ENCODE measurements around the gene CDKN2B-AS1.
"Not testable (repeated sequence)": the region's sequence is repeated elsewhere in the genome, so short reads cannot be mapped to it uniquely, and the experiment has no call there.

The CDKN2B-AS1 gene

DNA sequence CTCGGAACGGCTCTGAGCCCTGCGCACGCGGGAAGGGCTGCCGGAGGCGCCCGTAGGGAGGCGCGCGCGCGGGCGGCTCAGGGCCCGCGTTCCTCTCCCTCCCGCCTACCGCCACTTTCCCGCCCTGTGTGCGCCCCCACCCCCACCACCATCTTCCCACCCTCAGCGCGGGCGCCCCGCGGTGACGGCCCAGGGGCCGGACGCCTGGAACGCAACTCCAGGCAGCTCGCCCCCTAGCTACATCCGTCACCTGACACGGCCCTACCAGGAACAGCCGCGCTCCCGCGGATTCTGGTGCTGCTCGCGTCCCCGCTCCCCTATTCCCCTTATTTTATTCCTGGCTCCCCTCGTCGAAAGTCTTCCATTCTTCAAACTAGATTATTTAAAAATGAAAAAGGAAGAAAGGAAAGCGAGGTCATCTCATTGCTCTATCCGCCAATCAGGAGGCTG, at the start of gene CDKN2B-AS1:
CDKN2B-AS1 (plus strand) TSS at position 236 of the 450 bp plus-strand sequence.
- Histone ChIP-seq H3K9me3 (ENCODE audit: control insufficient read depth in 2 of 2, low read length in 2 of 2) (no peaks in the 10 kb centered on the region), H3K4me3 (ENCODE audit: low read length in 2 of 2) (peak within 1 kb of the TSS; percentile 89 to 90), H3K27ac (ENCODE audit: low read depth in 2 of 2, low read length in 2 of 2) (peak within 1 kb of the TSS; percentile 87 to 90), H3K27me3 (ENCODE audit: control insufficient read depth in 2 of 2, insufficient read depth in 2 of 2, low read length in 2 of 2) (peaks cover 12 to 17% of the 10 kb centered on the region in 2 donors), H3K36me3 (ENCODE audit: control insufficient read depth in 2 of 2, insufficient read depth in 2 of 2, low read length in 2 of 2) (no peaks in the 10 kb centered on the region), H3K4me1 (ENCODE audit: control insufficient read depth in 2 of 2, insufficient read depth in 2 of 2, low read length in 2 of 2) (peaks cover 13 to 15% of the 10 kb centered on the region in 2 donors), H3K9ac (ENCODE audit: low read depth in 1 of 2, low read length in 2 of 2) (peak within 1 kb of the TSS; percentile 75 to 86)

DNA sequence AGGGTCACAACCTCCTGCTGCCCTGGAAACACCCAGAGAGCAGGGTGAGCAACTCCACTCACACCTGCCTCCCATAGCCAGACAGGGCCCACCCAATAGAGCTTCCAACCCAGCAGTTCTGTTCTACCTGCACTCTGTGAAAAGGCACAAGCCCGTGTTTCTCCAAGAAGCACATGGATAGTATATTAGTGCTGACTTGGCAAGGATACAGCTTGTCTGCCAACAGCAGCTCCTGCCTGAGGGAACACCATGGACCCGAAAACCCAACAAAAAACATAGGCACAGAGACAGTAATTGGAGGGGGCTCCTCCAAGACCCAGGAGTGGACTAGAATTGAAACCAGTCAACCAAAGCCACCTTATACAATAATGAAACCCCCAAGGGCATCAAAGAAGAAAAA, 49.0 kb upstream of the CDKN2B-AS1 start:
- Histone ChIP-seq H3K36me3 (ENCODE audit: control insufficient read depth in 2 of 2, insufficient read depth in 2 of 2, low read length in 2 of 2) (no peaks in the 10 kb centered on the region), H3K9ac (ENCODE audit: low read depth in 1 of 2, low read length in 2 of 2) (no peak overlapping the region), H3K27me3 (ENCODE audit: control insufficient read depth in 2 of 2, insufficient read depth in 2 of 2, low read length in 2 of 2) (peaks cover 10% of the 10 kb centered on the region in 2 donors), H3K27ac (ENCODE audit: low read depth in 2 of 2, low read length in 2 of 2) (no peak overlapping the region), H3K9me3 (ENCODE audit: control insufficient read depth in 2 of 2, low read length in 2 of 2) (no peaks in the 10 kb centered on the region), H3K4me3 (ENCODE audit: low read length in 2 of 2) (no peak overlapping the region), H3K4me1 (ENCODE audit: control insufficient read depth in 2 of 2, insufficient read depth in 2 of 2, low read length in 2 of 2) (peaks cover 0 to 2% of the 10 kb centered on the region in 2 donors)

DNA sequence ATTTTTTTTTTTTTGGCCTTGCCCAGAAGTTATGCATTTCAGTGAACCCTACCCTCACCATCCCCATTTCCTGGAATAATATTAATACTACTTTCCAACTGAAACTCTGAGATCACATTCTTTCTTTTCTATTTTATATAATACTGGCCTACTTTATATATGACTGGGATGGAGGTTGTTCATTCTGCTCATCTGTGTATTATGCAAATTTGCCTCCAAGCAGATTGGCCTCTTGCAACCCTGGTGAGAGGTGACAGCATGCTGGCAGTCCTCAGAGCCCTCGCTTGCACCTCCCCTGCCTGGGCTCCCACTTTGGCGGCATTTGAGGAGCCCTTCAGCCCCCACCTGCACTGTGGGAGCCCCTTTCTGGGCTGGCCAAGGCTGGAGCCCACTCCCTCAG, 35.8 kb upstream of the CDKN2B-AS1 start:
- H3K4me1 ChIP-seq (ENCODE audit: control insufficient read depth in 2 of 2, insufficient read depth in 2 of 2, low read length in 2 of 2): no peaks in the 10 kb centered on the region
- H3K27ac ChIP-seq (ENCODE audit: low read depth in 2 of 2, low read length in 2 of 2): no peak overlapping the region
- H3K4me3 ChIP-seq (ENCODE audit: low read length in 2 of 2): no peak overlapping the region
- H3K36me3 ChIP-seq (ENCODE audit: control insufficient read depth in 2 of 2, insufficient read depth in 2 of 2, low read length in 2 of 2): no peaks in the 10 kb centered on the region
- peaks cover 9 to 10% of the 10 kb centered on the region in 2 donors for H3K27me3 ChIP-seq (ENCODE audit: control insufficient read depth in 2 of 2, insufficient read depth in 2 of 2, low read length in 2 of 2)
- no peaks in the 10 kb centered on the region for H3K9me3 ChIP-seq (ENCODE audit: control insufficient read depth in 2 of 2, low read length in 2 of 2)
- H3K9ac ChIP-seq (ENCODE audit: low read depth in 1 of 2, low read length in 2 of 2): no peak overlapping the region

DNA sequence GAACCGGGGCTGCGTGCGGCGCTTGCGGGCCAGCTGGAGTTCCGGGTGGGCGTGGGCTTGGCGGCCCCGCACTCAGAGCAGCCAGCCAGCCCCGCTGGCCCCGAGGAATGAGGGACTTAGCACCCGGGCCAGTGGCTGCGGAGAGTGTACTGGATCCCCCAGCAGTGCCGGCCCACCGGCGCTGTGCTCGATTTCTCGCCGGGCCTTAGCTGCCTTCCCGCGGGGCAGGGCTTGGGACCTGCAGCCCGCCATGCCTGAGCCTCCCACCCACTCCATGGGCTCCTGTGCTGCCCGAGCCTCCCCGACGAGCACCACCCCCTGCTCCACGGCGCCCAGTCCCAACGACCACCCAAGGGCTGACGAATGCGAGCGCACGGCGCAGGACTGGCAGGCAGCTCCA, 35.3 kb upstream of the CDKN2B-AS1 start:
- not testable (repeated sequence) for H3K4me1 ChIP-seq (ENCODE audit: control insufficient read depth in 2 of 2, insufficient read depth in 2 of 2, low read length in 2 of 2); H3K4me3 ChIP-seq (ENCODE audit: low read length in 2 of 2); H3K9ac ChIP-seq (ENCODE audit: low read depth in 1 of 2, low read length in 2 of 2); H3K9me3 ChIP-seq (ENCODE audit: control insufficient read depth in 2 of 2, low read length in 2 of 2); H3K27ac ChIP-seq (ENCODE audit: low read depth in 2 of 2, low read length in 2 of 2); H3K36me3 ChIP-seq (ENCODE audit: control insufficient read depth in 2 of 2, insufficient read depth in 2 of 2, low read length in 2 of 2)
- H3K27me3 ChIP-seq (ENCODE audit: control insufficient read depth in 2 of 2, insufficient read depth in 2 of 2, low read length in 2 of 2): peaks cover 10 to 12% of the 10 kb centered on the region in 2 donors

DNA sequence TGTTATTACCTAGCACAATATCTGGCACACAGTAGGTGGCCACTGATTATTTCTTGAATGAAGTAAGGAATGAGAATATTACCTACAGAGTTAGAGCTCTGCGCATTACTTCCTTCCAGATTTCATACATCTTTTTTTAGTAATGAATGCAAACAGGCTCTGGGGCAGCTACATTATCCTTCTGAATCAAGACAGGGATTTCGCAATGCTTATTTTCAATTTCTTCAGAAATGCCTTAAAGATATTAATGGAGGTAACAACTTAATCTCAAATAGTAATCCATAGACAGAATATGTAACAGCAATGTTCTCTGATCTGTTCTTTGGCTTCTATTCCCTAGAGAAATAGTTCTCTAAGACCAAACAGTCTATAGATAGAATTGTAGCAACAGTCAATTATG, 33.0 kb upstream of the CDKN2B-AS1 start:
- no peak overlapping the region for H3K27ac ChIP-seq (ENCODE audit: low read depth in 2 of 2, low read length in 2 of 2)
- no peaks in the 10 kb centered on the region for H3K36me3 ChIP-seq (ENCODE audit: control insufficient read depth in 2 of 2, insufficient read depth in 2 of 2, low read length in 2 of 2)
- H3K27me3 ChIP-seq (ENCODE audit: control insufficient read depth in 2 of 2, insufficient read depth in 2 of 2, low read length in 2 of 2): peaks cover 24 to 31% of the 10 kb centered on the region in 2 donors

DNA sequence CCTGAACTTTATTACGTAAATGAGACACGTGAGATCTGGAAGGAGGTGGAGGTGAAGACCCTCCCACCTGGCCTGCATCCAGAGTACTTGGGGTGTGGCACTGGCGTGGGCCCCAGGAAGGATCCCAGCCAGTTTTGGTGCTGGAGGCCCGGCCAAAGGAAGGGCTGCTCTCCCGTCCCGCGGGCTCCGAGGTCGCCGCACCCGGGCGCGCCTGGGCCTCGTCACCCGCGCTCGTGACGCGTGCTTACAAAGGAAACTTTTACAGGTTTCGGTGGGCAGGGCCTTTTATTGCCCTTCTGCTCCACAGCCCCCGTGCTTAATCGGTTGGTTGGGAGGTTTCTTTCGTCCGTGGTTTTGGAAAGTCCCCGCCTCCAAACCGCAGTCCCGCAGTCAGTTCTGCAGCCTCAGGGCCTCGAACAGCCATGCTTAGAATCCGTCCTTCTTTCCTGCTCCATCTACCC, 29.6 kb upstream of the CDKN2B-AS1 start:
- Histone ChIP-seq H3K4me1 (ENCODE audit: control insufficient read depth in 2 of 2, insufficient read depth in 2 of 2, low read length in 2 of 2) (peaks cover 0 to 11% of the 10 kb centered on the region in 2 donors), H3K36me3 (ENCODE audit: control insufficient read depth in 2 of 2, insufficient read depth in 2 of 2, low read length in 2 of 2) (no peaks in the 10 kb centered on the region), H3K9me3 (ENCODE audit: control insufficient read depth in 2 of 2, low read length in 2 of 2) (peaks cover 0 to 6% of the 10 kb centered on the region in 2 donors), H3K9ac (ENCODE audit: low read depth in 1 of 2, low read length in 2 of 2) (peak overlapping the region in 1 of 2 donors; percentile 16), H3K4me3 (ENCODE audit: low read length in 2 of 2) (peak overlapping the region; percentile 55 to 67), H3K27ac (ENCODE audit: low read depth in 2 of 2, low read length in 2 of 2) (no peak overlapping the region), H3K27me3 (ENCODE audit: control insufficient read depth in 2 of 2, insufficient read depth in 2 of 2, low read length in 2 of 2) (peaks cover 53 to 60% of the 10 kb centered on the region in 2 donors)

More for the DNA sequence above, 33.0 kb upstream of the CDKN2B-AS1 start:
- Histone ChIP-seq H3K4me1 (ENCODE audit: control insufficient read depth in 2 of 2, insufficient read depth in 2 of 2, low read length in 2 of 2) (peaks cover 0 to 11% of the 10 kb centered on the region in 2 donors), H3K9ac (ENCODE audit: low read depth in 1 of 2, low read length in 2 of 2) (no peak overlapping the region), H3K9me3 (ENCODE audit: control insufficient read depth in 2 of 2, low read length in 2 of 2) (no peaks in the 10 kb centered on the region), H3K4me3 (ENCODE audit: low read length in 2 of 2) (no peak overlapping the region)

DNA sequence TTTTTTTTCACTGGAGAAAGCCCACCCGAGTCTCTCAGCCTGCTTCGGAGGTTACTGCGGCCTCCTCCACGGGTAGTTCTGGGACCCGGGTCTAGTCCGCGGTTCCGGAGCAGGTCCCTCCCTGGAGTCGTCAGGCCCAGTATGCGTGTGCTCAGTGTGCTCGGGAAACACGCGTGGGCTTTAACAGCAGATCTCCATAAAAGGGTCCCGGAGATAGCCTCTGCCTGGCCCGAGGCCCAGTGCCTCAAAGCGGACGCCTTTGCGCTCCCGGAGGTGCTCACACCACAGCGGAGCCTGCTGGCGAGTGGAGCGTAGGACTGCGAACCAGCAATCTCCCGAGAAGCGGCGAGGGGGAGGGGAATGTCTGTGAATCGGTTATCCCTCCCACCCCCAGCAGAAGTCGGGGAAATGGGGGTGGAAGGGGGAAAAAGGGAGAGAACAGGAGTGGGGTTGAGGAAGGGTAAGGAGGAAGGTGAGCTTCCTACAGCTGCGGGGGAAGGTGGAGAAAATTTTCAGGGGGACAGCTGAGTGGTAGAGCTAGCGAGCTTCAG, 29.1 kb upstream of the CDKN2B-AS1 start:
- Histone ChIP-seq H3K27me3 (ENCODE audit: control insufficient read depth in 2 of 2, insufficient read depth in 2 of 2, low read length in 2 of 2) (peaks cover 59 to 66% of the 10 kb centered on the region in 2 donors), H3K9me3 (ENCODE audit: control insufficient read depth in 2 of 2, low read length in 2 of 2) (peaks cover 0 to 6% of the 10 kb centered on the region in 2 donors), H3K4me1 (ENCODE audit: control insufficient read depth in 2 of 2, insufficient read depth in 2 of 2, low read length in 2 of 2) (peaks cover 0 to 11% of the 10 kb centered on the region in 2 donors), H3K36me3 (ENCODE audit: control insufficient read depth in 2 of 2, insufficient read depth in 2 of 2, low read length in 2 of 2) (no peaks in the 10 kb centered on the region), H3K27ac (ENCODE audit: low read depth in 2 of 2, low read length in 2 of 2) (no peak overlapping the region), H3K9ac (ENCODE audit: low read depth in 1 of 2, low read length in 2 of 2) (peak overlapping the region in 1 of 2 donors; percentile 16), H3K4me3 (ENCODE audit: low read length in 2 of 2) (peak overlapping the region; percentile 55 to 67)

DNA sequence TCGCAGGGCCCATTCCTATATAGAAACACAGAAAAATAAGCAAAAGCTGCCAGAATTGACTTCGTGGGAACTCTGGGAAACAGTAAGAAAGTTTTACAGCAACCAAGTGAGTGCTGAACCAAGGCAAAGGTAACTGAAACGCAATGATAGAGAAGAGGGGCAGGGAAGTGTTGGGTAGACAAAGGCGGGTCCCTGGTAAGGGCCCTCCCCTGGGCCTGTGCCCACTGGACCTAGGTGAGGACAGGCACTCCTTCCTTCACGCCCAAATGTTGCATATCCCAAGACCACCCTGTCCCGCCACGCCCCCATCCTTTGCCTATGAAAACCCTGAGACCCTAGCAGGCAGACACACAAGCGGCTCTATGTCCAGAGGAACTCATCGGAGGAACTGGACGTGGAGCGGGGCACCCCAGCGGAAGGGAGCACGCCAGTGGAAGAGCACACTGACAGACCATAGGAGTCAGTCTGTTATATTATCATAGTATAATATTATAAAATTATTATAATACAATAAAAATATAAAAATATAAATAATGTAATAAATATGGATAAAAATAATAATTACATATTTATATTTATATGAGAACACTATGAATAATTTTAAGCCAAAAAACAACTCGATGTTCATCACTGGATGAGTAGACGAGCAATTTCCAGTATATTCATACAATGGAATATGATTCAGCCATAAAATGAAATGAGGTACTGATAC, 28.3 kb upstream of the CDKN2B-AS1 start:
- Histone ChIP-seq H3K9me3 (ENCODE audit: control insufficient read depth in 2 of 2, low read length in 2 of 2) (peaks cover 0 to 6% of the 10 kb centered on the region in 2 donors), H3K36me3 (ENCODE audit: control insufficient read depth in 2 of 2, insufficient read depth in 2 of 2, low read length in 2 of 2) (no peaks in the 10 kb centered on the region), H3K27ac (ENCODE audit: low read depth in 2 of 2, low read length in 2 of 2) (no peak overlapping the region), H3K9ac (ENCODE audit: low read depth in 1 of 2, low read length in 2 of 2) (no peak overlapping the region), H3K4me3 (ENCODE audit: low read length in 2 of 2) (no peak overlapping the region), H3K4me1 (ENCODE audit: control insufficient read depth in 2 of 2, insufficient read depth in 2 of 2, low read length in 2 of 2) (peaks cover 0 to 11% of the 10 kb centered on the region in 2 donors), H3K27me3 (ENCODE audit: control insufficient read depth in 2 of 2, insufficient read depth in 2 of 2, low read length in 2 of 2) (peaks cover 66 to 71% of the 10 kb centered on the region in 2 donors)

DNA sequence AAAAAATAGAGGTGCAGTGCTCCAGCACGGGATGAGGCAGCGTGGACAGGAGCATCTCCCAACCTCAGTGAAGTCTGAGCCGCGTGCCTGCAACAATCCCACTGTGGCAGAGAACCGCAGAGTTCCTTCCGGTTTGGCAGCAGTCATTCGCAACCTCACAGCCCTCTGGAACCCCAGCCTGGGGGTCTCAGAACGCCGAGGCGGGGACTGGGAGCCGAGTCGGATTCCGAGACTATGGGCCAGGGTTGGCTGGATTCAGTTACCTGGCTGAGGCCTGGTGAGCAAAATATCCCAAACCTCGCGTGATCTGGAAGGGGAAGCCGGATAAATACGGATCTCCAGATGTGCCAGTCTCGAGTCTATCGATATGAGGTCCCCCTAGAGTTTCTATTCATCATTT, 27.4 kb upstream of the CDKN2B-AS1 start:
- Histone ChIP-seq H3K4me1 (ENCODE audit: control insufficient read depth in 2 of 2, insufficient read depth in 2 of 2, low read length in 2 of 2) (peaks cover 0 to 11% of the 10 kb centered on the region in 2 donors), H3K27me3 (ENCODE audit: control insufficient read depth in 2 of 2, insufficient read depth in 2 of 2, low read length in 2 of 2) (peaks cover 71 to 78% of the 10 kb centered on the region in 2 donors), H3K27ac (ENCODE audit: low read depth in 2 of 2, low read length in 2 of 2) (no peak overlapping the region), H3K36me3 (ENCODE audit: control insufficient read depth in 2 of 2, insufficient read depth in 2 of 2, low read length in 2 of 2) (no peaks in the 10 kb centered on the region), H3K4me3 (ENCODE audit: low read length in 2 of 2) (no peak overlapping the region), H3K9ac (ENCODE audit: low read depth in 1 of 2, low read length in 2 of 2) (no peak overlapping the region), H3K9me3 (ENCODE audit: control insufficient read depth in 2 of 2, low read length in 2 of 2) (peaks cover 0 to 6% of the 10 kb centered on the region in 2 donors)

DNA sequence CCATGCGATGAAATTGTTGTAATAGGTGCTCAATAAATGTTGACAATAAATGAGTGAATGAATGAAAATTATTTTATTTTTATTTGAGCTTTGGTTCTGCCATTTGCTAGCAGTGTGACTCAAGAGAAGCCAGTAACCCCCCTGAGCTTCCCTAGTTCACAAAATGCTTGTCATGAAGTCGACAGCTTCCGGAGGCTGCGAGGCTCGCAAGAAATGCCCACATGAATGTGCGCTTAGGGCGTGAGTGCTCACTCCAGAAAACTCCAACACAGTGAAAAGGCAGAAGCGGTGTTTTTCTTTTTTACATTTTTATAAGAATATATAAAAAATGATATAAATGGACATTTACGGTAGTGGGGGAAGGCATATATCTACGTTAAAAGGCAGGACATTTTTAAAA, 26.9 kb upstream of the CDKN2B-AS1 start:
- Histone ChIP-seq H3K4me3 (ENCODE audit: low read length in 2 of 2) (no peak overlapping the region), H3K4me1 (ENCODE audit: control insufficient read depth in 2 of 2, insufficient read depth in 2 of 2, low read length in 2 of 2) (peaks cover 0 to 11% of the 10 kb centered on the region in 2 donors), H3K9ac (ENCODE audit: low read depth in 1 of 2, low read length in 2 of 2) (no peak overlapping the region), H3K27me3 (ENCODE audit: control insufficient read depth in 2 of 2, insufficient read depth in 2 of 2, low read length in 2 of 2) (peaks cover 73 to 81% of the 10 kb centered on the region in 2 donors), H3K27ac (ENCODE audit: low read depth in 2 of 2, low read length in 2 of 2) (no peak overlapping the region), H3K9me3 (ENCODE audit: control insufficient read depth in 2 of 2, low read length in 2 of 2) (peaks cover 0 to 6% of the 10 kb centered on the region in 2 donors), H3K36me3 (ENCODE audit: control insufficient read depth in 2 of 2, insufficient read depth in 2 of 2, low read length in 2 of 2) (no peaks in the 10 kb centered on the region)
